Liver (tissue), 3 donors: Measurements from ENCODE around the gene ATP6V1F.

ENCODE experiments used
- SP1 ChIP-seq: IDR thresholded peaks from 2 replicates; pipeline ENCODE4 v1.6.1; 2018; ENCODE audit warnings: antibody characterized with exemption, mild to moderate bottlenecking
- TAF1 ChIP-seq: conservative IDR thresholded peaks from 2 replicates; pipeline ENCODE4 v1.6.1; 2016; ENCODE audit warnings: antibody characterized with exemption, mild to moderate bottlenecking
- TF ChIP-seq, protein P1 (sequence below): fragments of 150-350 bp; IDR thresholded peaks from 2 replicates; pipeline ENCODE4 v1.5.1; 2017; ENCODE audit warnings: improper control_type of control experiment, low read depth, low read length; ENCODE audit not compliant: missing input control
- TF ChIP-seq, protein P2 (sequence below): IDR thresholded peaks from 2 replicates; pipeline ENCODE4 v1.6.1; 2016; ENCODE audit warnings: antibody characterized with exemption
- donor health status: healthy.
- donor health status: healthy.

DNA sequence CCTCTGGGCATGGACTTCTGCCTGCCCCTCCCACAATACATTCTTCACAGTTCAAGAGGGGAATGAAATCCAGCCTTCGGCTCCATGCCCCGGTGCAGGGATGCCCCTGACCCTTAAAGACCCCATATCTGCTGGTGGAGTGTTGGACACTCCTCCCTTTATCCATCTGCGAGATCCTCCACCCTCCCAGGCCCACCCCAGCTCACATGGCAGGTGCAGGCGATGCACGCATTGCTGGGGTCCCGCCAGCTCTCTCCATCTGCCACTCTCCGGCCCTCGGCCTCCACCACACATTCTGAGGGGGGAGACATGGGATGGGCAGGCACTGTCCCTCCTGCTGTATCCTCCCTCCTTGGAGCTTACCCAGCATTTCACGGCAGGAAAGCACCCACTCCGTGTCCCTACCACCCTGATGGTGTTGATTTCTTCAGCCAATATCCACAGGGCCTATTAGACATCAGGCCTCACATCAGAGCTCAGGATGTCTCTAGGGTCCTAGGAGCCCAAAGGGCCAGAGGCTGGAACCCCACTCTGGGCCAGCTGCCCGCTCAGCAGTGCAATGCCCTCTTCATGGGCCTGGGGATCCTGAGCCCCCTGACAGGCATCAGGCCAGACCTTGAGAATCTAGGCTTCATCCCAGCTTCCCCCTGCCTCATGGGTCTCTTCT is 18.3 kb downstream of the ATP6V1F start:
- TF ChIP-seq TAF1, result no peak
- no peak for TF ChIP-seq SP1
- TF ChIP-seq, protein P1, sequence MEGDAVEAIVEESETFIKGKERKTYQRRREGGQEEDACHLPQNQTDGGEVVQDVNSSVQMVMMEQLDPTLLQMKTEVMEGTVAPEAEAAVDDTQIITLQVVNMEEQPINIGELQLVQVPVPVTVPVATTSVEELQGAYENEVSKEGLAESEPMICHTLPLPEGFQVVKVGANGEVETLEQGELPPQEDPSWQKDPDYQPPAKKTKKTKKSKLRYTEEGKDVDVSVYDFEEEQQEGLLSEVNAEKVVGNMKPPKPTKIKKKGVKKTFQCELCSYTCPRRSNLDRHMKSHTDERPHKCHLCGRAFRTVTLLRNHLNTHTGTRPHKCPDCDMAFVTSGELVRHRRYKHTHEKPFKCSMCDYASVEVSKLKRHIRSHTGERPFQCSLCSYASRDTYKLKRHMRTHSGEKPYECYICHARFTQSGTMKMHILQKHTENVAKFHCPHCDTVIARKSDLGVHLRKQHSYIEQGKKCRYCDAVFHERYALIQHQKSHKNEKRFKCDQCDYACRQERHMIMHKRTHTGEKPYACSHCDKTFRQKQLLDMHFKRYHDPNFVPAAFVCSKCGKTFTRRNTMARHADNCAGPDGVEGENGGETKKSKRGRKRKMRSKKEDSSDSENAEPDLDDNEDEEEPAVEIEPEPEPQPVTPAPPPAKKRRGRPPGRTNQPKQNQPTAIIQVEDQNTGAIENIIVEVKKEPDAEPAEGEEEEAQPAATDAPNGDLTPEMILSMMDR, result no peak
- TF ChIP-seq, protein P2, sequence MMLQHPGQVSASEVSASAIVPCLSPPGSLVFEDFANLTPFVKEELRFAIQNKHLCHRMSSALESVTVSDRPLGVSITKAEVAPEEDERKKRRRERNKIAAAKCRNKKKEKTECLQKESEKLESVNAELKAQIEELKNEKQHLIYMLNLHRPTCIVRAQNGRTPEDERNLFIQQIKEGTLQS, result no peak
